GM19452 (cell line): Measurements from ENCODE around the gene RGCC.

ENCODE experiments used
- ATAC-seq: cut with Tn5 transposase; IDR thresholded peaks from one replicate; pipeline ENCODE4 v1.9.1; 2021; ENCODE audit not compliant: unreplicated experiment

The RGCC gene

GRCh38 chr13:41514853-41515395 is 57.6 kb downstream of the RGCC start:
- ATAC-seq: no peak

GRCh38 chr13:41515491-41516139 is 58.3 kb downstream of the RGCC start:
- ATAC-seq: no peak

DNA sequence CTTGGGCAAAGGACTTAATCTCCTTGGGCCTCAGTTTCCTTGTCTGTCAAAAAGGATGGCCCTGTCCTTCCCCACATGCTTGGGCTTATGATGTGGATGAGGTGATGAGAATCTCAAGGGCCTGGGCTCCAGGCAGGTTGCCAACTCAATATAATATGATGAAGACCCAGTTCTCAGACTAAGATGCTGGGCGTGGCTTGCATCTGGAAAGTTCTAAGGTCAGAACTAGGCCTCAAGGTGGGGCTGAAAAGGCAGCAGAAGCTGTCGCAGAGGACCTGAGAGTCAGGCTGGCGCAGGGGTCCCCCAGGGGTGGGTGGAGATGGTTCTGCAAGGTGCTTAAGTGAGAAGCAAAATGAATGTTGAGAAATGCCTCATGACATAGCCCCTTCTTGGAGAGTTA is 58.8 kb downstream of the RGCC start:
- no peak for ATAC-seq

GRCh38 chr13:41516760-41517159 is 59.4 kb downstream of the RGCC start:
- ATAC-seq: no peak

GRCh38 chr13:41520016-41520659 is 62.8 kb downstream of the RGCC start:
- ATAC-seq: no peak
